ENCODE results near the gene MYO18B. TPM values are rescaled to one million over a fixed set of nuclear protein-coding genes. Genes with fewer than 3 reads are reported as not detected.

The MYO18B gene
- total and polyA plus RNA-seq, 2 donors (not counting 1 experiment from before 2014, with no cell fraction given) = 0.15 TPM; not detected in 1

- no peak overlapping the region for H3K4me3 Mint-ChIP-seq
- H3K4me1 ChIP-seq (ENCODE audit: control insufficient read depth in 2 of 2, insufficient read depth in 2 of 2, low read length in 2 of 2) = no peaks in the 10 kb centered on the region
- H3K27ac ChIP-seq (ENCODE audit: low read length in 2 of 2) = no peak overlapping the region
- no peak overlapping the region for H3K9ac ChIP-seq (ENCODE audit: low read length)
- WGBS (ENCODE audit: insufficient coverage) = 62% methylated on average over 4 of the region's 5 CpGs
- intact Hi-C loops (cut with micrococcal nuclease) = no loop called here
- H3K4me3 ChIP-seq (ENCODE audit: control extremely low read depth in 1 of 5, extremely low read depth in 1 of 5, insufficient read depth in 1 of 5, low read depth in 2 of 5, low read length in 4 of 5) = no peak overlapping the region
- no peak for ATAC-seq (ENCODE audit: low read depth)
- TF ChIP-seq EZH2 (IDR thresholded peaks at IDR 0.05; ENCODE audit: borderline replicate concordance, insufficient read depth, low read depth, low read length, poor library complexity, severe bottlenecking) = no peak
- TF ChIP-seq, protein P1, sequence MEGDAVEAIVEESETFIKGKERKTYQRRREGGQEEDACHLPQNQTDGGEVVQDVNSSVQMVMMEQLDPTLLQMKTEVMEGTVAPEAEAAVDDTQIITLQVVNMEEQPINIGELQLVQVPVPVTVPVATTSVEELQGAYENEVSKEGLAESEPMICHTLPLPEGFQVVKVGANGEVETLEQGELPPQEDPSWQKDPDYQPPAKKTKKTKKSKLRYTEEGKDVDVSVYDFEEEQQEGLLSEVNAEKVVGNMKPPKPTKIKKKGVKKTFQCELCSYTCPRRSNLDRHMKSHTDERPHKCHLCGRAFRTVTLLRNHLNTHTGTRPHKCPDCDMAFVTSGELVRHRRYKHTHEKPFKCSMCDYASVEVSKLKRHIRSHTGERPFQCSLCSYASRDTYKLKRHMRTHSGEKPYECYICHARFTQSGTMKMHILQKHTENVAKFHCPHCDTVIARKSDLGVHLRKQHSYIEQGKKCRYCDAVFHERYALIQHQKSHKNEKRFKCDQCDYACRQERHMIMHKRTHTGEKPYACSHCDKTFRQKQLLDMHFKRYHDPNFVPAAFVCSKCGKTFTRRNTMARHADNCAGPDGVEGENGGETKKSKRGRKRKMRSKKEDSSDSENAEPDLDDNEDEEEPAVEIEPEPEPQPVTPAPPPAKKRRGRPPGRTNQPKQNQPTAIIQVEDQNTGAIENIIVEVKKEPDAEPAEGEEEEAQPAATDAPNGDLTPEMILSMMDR (IDR thresholded peaks at IDR 0.05) = no peak
- H3K36me3 ChIP-seq (replicated peaks in 1 of 2; ENCODE audit: control extremely low read depth in 1 of 2, control insufficient read depth in 1 of 2, extremely low read depth in 1 of 2, insufficient read depth in 2 of 2, low read length in 1 of 2) = no peaks in the 10 kb centered on the region
- POLR2A ChIA-PET = no interaction called here
- CTCF ChIA-PET = no interaction called here
- H3K4me1 Mint-ChIP-seq = no peaks in the 10 kb centered on the region
- no peak overlapping the region for H3K4me2 ChIP-seq (replicated peaks; ENCODE audit: low read depth, low read length, poor library complexity, severe bottlenecking)
- H3K27me3 ChIP-seq (replicated peaks in 1 of 4; ENCODE audit: control extremely low read depth in 1 of 4, control insufficient read depth in 3 of 4, insufficient read depth in 4 of 4, low read length in 3 of 4) = peaks cover 0 to 6% (median 1%) of the 10 kb centered on the region in 4 experiments
- H3K27me3 Mint-ChIP-seq = peaks cover 38% of the 10 kb centered on the region
- DNase-seq = no peak
- H2AFZ ChIP-seq (ENCODE audit: insufficient read depth, low read depth, low read length, poor library complexity, severe bottlenecking) = no peak overlapping the region
- H3K9me3 ChIP-seq (ENCODE audit: control extremely low read depth in 1 of 3, control insufficient read depth in 2 of 3, insufficient read depth in 1 of 3, low read length in 2 of 3) = no peaks in the 10 kb centered on the region
- peaks cover 6% of the 10 kb centered on the region for H3K9me3 Mint-ChIP-seq (ENCODE audit: insufficient read depth)
- H4K20me1 ChIP-seq (ENCODE audit: control insufficient read depth, insufficient read depth, low read length, poor library complexity, severe bottlenecking) = no peaks in the 10 kb centered on the region
- H3K27ac Mint-ChIP-seq = no peak overlapping the region
- no peaks in the 10 kb centered on the region for H3K79me2 ChIP-seq (ENCODE audit: control insufficient read depth, insufficient read depth, low read length)
These were observed 275.9 kb downstream of the MYO18B start for GRCh38 chr22:26017932-26018331.

GRCh38 chr22:26019596-26019995 lies 277.6 kb downstream of the MYO18B start:
- 87% methylated on average over 3 of the region's 5 CpGs for WGBS (ENCODE audit: insufficient coverage)

More at GRCh38 chr22:26019596-26019995, 277.6 kb downstream of the MYO18B start:
- DNase-seq = no peak
- H3K9me3 ChIP-seq (ENCODE audit: control extremely low read depth in 1 of 3, control insufficient read depth in 2 of 3, insufficient read depth in 1 of 3, low read length in 2 of 3) = peaks cover 0 to 9% (median 0%) of the 10 kb centered on the region in 3 donors
- Mint-ChIP-seq H3K4me1 (no peaks in the 10 kb centered on the region), H3K27ac (no peak overlapping the region), H3K9me3 (ENCODE audit: insufficient read depth) (peaks cover 6% of the 10 kb centered on the region), H3K27me3 (peaks cover 39% of the 10 kb centered on the region), H3K4me3 (no peak overlapping the region)
- intact Hi-C loops (cut with micrococcal nuclease) = no loop called here
- no peaks in the 10 kb centered on the region for H3K4me1 ChIP-seq (ENCODE audit: control insufficient read depth in 2 of 2, insufficient read depth in 2 of 2, low read length in 2 of 2)
- no peak overlapping the region for H2AFZ ChIP-seq (ENCODE audit: insufficient read depth, low read depth, low read length, poor library complexity, severe bottlenecking)
- no peak overlapping the region for H3K27ac ChIP-seq (ENCODE audit: low read length in 2 of 2)
- no peaks in the 10 kb centered on the region for H3K36me3 ChIP-seq (replicated peaks in 1 of 2; ENCODE audit: control extremely low read depth in 1 of 2, control insufficient read depth in 1 of 2, extremely low read depth in 1 of 2, insufficient read depth in 2 of 2, low read length in 1 of 2)
- ATAC-seq (ENCODE audit: low read depth) = no peak
- no peaks in the 10 kb centered on the region for H3K79me2 ChIP-seq (ENCODE audit: control insufficient read depth, insufficient read depth, low read length)
- no peak overlapping the region for H3K4me3 ChIP-seq (ENCODE audit: control extremely low read depth in 1 of 5, extremely low read depth in 1 of 5, insufficient read depth in 1 of 5, low read depth in 2 of 5, low read length in 4 of 5)
- H4K20me1 ChIP-seq (ENCODE audit: control insufficient read depth, insufficient read depth, low read length, poor library complexity, severe bottlenecking) = no peaks in the 10 kb centered on the region
- H3K9ac ChIP-seq (ENCODE audit: low read length) = no peak overlapping the region
- TF ChIP-seq, protein P1 (IDR thresholded peaks at IDR 0.05) = no peak
- TF ChIP-seq EZH2 (IDR thresholded peaks at IDR 0.05; ENCODE audit: borderline replicate concordance, insufficient read depth, low read depth, low read length, poor library complexity, severe bottlenecking) = no peak
- H3K27me3 ChIP-seq (replicated peaks in 1 of 4; ENCODE audit: control extremely low read depth in 1 of 4, control insufficient read depth in 3 of 4, insufficient read depth in 4 of 4, low read length in 3 of 4) = peaks cover 0 to 6% (median 2%) of the 10 kb centered on the region in 4 experiments
- H3K4me2 ChIP-seq (replicated peaks; ENCODE audit: low read depth, low read length, poor library complexity, severe bottlenecking) = no peak overlapping the region
- POLR2A ChIA-PET = no interaction called here
- CTCF ChIA-PET = no interaction called here
